GM23338 (cell line): ENCODE measurements around the gene CDKN2D.

ENCODE experiments used
- CREB1 ChIP-seq: fragments of 250-450 bp; sonication (Bioruptor Pico); IDR thresholded peaks from 2 replicates; pipeline ENCODE4 v1.5.0; 2020; ENCODE audit warnings: low read depth, mild to moderate bottlenecking, moderate library complexity
- CTCF ChIP-seq, 2 experiments: fragments of 200-600 bp in 1 of 2; sonication (generic) in 1 of 2; conservative IDR thresholded peaks; 2 replicates each; pipeline versions ENCODE4 v1.5.1 to v1.6.1; 2016 to 2017; ENCODE audit warnings: antibody characterized with exemption in 2 of 2, low read depth in 2 of 2, mild to moderate bottlenecking in 2 of 2, moderate library complexity in 1 of 2
- EZH2 ChIP-seq: fragments of 200-600 bp; sonication (generic); IDR thresholded peaks from one replicate; pipeline ENCODE4 v1.8.0; 2017; ENCODE audit warnings: antibody characterized with exemption, mild to moderate bottlenecking, low read depth; ENCODE audit not compliant: unreplicated experiment
- JUNB ChIP-seq: IDR thresholded peaks from one replicate; pipeline ENCODE4 v1.6.1; 2016; ENCODE audit warnings: antibody characterized with exemption; ENCODE audit not compliant: unreplicated experiment
- NANOG ChIP-seq: IDR thresholded peaks from 2 replicates; pipeline ENCODE4 v1.6.1; 2016; ENCODE audit warnings: antibody characterized with exemption, borderline replicate concordance
- POLR2AphosphoS5 ChIP-seq: IDR thresholded peaks from 2 replicates; pipeline ENCODE4 v1.6.1; 2016; ENCODE audit warnings: antibody characterized with exemption, low read depth
- REST ChIP-seq: IDR thresholded peaks from one replicate; pipeline ENCODE4 v1.6.1; 2018; ENCODE audit warnings: antibody characterized with exemption; ENCODE audit not compliant: unreplicated experiment
- STAT1 ChIP-seq: IDR thresholded peaks from one replicate; pipeline ENCODE4 v1.6.1; 2016; ENCODE audit warnings: antibody characterized with exemption; ENCODE audit not compliant: unreplicated experiment
- ZNF114 ChIP-seq: fragments of 250-450 bp; sonication (Bioruptor Pico); IDR thresholded peaks from 2 replicates; pipeline ENCODE4 v1.5.0; 2020; ENCODE audit warnings: mild to moderate bottlenecking, moderate library complexity
- ZNF331 ChIP-seq: fragments of 250-450 bp; sonication (Bioruptor Pico); IDR thresholded peaks from 2 replicates; pipeline ENCODE4 v1.5.0; 2020; ENCODE audit warnings: low read depth, mild to moderate bottlenecking, moderate library complexity

- no peak for TF ChIP-seq CTCF (conservative IDR thresholded peaks at IDR 0.05; ENCODE audit: low read depth in 2 of 2)
- TF ChIP-seq EZH2 = no peak
- no peak for TF ChIP-seq JUNB
- TF ChIP-seq REST = no peak
- TF ChIP-seq NANOG = no peak
- TF ChIP-seq POLR2AphosphoS5 = no peak
- no peak for TF ChIP-seq ZNF331 (CRISPR knock-in tag)
- TF ChIP-seq STAT1 = no peak
- no peak for TF ChIP-seq ZNF114 (CRISPR knock-in tag)
- no peak for TF ChIP-seq CREB1 (CRISPR knock-in tag)
Measured at GRCh38 chr19:10538204-10538983, 30.4 kb downstream of the CDKN2D start.
